Ovary (tissue), 9 donors: ENCODE data around the gene CACNA1A. TPM values are rescaled to one million over a fixed set of nuclear protein-coding genes. Genes with fewer than 3 reads are reported as not detected.

Source experiments
- DNase-seq, 5 donors: peaks; one replicate each; pipeline ENCODE4 v3.0.0-alpha.2; 2019 to 2020
- H3K27ac ChIP-seq, 2 donors: fragments of 200-600 bp; one replicate each; pipeline versions ENCODE4 v1.5.1 to v1.8.0; 2019 to 2022
- H3K27me3 ChIP-seq: fragments of 200-600 bp; one replicate; pipeline ENCODE4 v1.8.0; 2022
- H3K36me3 ChIP-seq: fragments of 200-600 bp; sonication (generic); one replicate; pipeline ENCODE4 v1.5.1; 2019
- H3K4me1 ChIP-seq: one replicate; pipeline ENCODE4 v1.8.1; 2013; ENCODE audit warnings: mild to moderate bottlenecking, moderate library complexity; ENCODE audit not compliant: insufficient read depth
- H3K4me3 ChIP-seq: fragments of 200-600 bp; sonication (generic); one replicate; pipeline ENCODE4 v1.5.1; 2017
- H3K9me3 ChIP-seq, 2 donors: fragments of 200-600 bp in 1 of 2; sonication (generic) in 1 of 2; one replicate each; pipeline versions ENCODE4 v1.5.1 to v1.8.1; 2013 to 2019; ENCODE audit warnings: mild to moderate bottlenecking in 1 of 2, moderate library complexity in 1 of 2
- EP300 ChIP-seq: sonication (generic); formaldehyde crosslinking; IDR thresholded peaks from one replicate; pipeline ENCODE4 v1.6.1; 2017; ENCODE audit warnings: antibody characterized with exemption
- POLR2A ChIP-seq: fragments of 450-650 bp; IDR thresholded peaks from one replicate; pipeline ENCODE4 v1.6.1; 2017; ENCODE audit warnings: antibody characterized with exemption, mild to moderate bottlenecking, moderate library complexity
- WGBS, 3 donors: extraction: QIAGEN DNeasy Blood & Tissue Kit in 1 of 3; methylation state at CpG; one replicate each; pipeline versions ENCODE4 v1.1.5 to v1.1.7; 2013 to 2017; 5-methylcytosine and 5-hydroxymethylcytosine counted together
- intact Hi-C, 4 donors: fragments of 100-400 bp; cut with DNase I; formaldehyde crosslinking; loops; one replicate each; pipeline versions ENCODE4 v1.11.0 to v1.15.1; 2022 to 2023
- polyA plus RNA-seq, 2 donors: library from polyadenylated mRNA; stranded (reverse); fragments of 200-250 nt in 1 of 2; fragments of 350-450 nt in 1 of 2; fragmentation: Illumina TruSeq in 1 of 2; extraction: RNeasy Lipid Tissue Mini Kit (QIAGEN cat#74804) in 1 of 2; gene quantifications; one replicate each; pipeline ENCODE4 v1.2.3, GENCODE V29; 2013 to 2014
- total RNA-seq, 7 donors: library from RNA; depleted of rRNA in 2 of 7; stranded (reverse); fragments of >200 nt in 2 of 7; fragmentation: NEBNext Ultra II Directional in 3 of 7; extraction: Animal tissue kit (Norgen Biotek cat#: 25700) in 3 of 7; gene quantifications; one replicate each; pipeline versions ENCODE4 v1.1.0 to v1.2.4, GENCODE V29; 2016 to 2023
- TF ChIP-seq, protein P1 (sequence below), 3 donors: fragments of 450-650 bp in 2 of 3; fragments of 200-600 bp in 1 of 3; IDR thresholded peaks; one replicate each; pipeline versions ENCODE4 v1.5.1 to v1.8.0; 2016 to 2022; ENCODE audit warnings: antibody characterized with exemption in 3 of 3, mild to moderate bottlenecking in 1 of 3
- donor health status: DM: no; HTN: no; CAD: no; lungs with moderate emphysema.
- donor health status: DM: no; HTN: no; CAD: no.
- donor health status: Bipolar disorder and iron deficiency.
- donor health status: DM: yes; HTN: yes; CAD: no.
- donor health status: DM: no; HTN: no; CAD: no.
- donor health status: DM: yes; HTN: yes; CAD: no.

Gene CACNA1A
- total and polyA plus RNA-seq, 9 donors = 0.60 to 3.3 (median 1.6) TPM

DNA sequence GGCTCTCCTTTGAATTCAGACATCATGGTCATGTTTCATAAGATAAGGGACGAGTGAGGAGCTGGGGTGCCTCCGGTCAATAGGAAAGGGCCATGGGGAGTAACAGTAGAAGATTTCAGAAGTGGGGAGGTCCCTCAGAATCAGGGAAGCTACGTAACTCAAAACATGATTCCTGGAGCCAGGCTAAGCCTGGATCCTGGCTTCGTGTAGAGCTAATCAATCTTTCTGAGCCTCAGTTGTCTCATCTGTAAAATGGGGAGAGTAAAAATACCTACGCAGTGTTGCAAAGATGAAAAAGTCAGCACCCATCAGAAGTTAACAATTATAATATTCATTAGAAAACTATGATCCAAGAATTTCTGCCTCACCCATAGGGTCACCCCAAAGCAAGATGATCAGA is 106.5 kb downstream of the CACNA1A start:
- H3K27ac ChIP-seq = no peak overlapping the region
- no peaks in the 10 kb centered on the region for H3K27me3 ChIP-seq
- WGBS, 3 donors = 61 to 73% (median 64%) methylated on average over 5 of the region's 5 CpGs
- no peaks in the 10 kb centered on the region for H3K4me1 ChIP-seq
- H3K36me3 ChIP-seq = no peaks in the 10 kb centered on the region
- no peaks in the 10 kb centered on the region for H3K9me3 ChIP-seq
- no peak for DNase-seq
- TF ChIP-seq, protein P1, sequence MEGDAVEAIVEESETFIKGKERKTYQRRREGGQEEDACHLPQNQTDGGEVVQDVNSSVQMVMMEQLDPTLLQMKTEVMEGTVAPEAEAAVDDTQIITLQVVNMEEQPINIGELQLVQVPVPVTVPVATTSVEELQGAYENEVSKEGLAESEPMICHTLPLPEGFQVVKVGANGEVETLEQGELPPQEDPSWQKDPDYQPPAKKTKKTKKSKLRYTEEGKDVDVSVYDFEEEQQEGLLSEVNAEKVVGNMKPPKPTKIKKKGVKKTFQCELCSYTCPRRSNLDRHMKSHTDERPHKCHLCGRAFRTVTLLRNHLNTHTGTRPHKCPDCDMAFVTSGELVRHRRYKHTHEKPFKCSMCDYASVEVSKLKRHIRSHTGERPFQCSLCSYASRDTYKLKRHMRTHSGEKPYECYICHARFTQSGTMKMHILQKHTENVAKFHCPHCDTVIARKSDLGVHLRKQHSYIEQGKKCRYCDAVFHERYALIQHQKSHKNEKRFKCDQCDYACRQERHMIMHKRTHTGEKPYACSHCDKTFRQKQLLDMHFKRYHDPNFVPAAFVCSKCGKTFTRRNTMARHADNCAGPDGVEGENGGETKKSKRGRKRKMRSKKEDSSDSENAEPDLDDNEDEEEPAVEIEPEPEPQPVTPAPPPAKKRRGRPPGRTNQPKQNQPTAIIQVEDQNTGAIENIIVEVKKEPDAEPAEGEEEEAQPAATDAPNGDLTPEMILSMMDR (IDR thresholded peaks at IDR 0.05) = no peak
- TF ChIP-seq POLR2A (no peak), EP300 (no peak)
- no peak overlapping the region for H3K4me3 ChIP-seq
- intact Hi-C loops = no loop called here

DNA sequence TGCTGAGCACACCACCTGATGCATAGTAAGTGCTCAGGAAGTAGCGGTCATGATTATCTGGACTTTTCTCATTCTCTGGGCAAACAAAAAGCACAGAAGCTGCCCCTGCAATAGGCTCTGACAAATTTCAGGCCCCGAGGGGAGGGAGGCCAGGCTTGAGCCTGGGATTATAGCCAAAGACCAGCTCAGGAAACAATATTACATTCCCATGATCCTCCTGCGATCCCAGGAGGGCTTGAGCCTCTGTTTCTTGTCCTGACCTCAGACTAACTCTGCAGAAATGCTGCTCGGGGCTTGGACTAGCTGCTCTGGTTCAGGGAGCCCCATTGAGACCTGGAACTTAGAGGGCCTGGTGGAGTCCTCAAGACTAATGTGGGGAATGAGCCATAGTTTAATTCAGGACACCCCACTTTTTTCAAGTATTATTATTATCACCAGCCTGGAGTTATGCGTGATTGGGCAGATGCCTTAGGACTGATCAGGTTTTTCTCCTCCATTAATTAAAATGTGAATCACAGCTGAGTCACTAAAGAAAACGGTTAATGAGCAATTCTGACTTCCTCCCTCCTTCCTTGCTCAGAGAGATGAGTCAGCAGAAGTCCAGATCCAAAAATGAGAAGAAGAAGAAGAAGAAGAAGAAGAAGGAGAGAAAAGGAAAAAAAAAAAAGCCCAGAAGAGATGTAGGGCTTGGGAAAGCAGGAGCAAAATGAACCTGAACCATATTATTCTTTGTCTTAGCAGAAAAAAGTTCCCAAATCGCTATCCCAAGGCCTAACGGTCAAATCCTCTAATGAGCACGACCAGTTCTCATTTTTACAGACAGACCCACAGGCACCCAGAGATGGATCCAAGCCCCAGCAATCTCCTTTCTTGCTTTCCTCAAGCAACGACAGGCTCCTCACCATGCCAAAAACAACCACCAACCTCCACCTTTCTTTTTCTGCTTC is 107.2 kb downstream of the CACNA1A start:
- Histone ChIP-seq H3K36me3 (no peaks in the 10 kb centered on the region), H3K27me3 (no peaks in the 10 kb centered on the region), H3K9me3 (no peaks in the 10 kb centered on the region), H3K4me1 (no peaks in the 10 kb centered on the region), H3K27ac (no peak overlapping the region), H3K4me3 (no peak overlapping the region)
- no peak for DNase-seq
- intact Hi-C loops = no loop called here
- WGBS, 3 donors = 53 to 60% (median 54%) methylated on average over 10 of the region's 10 CpGs
- TF ChIP-seq, protein P1 (IDR thresholded peaks at IDR 0.05) = no peak
- TF ChIP-seq EP300 (no peak), POLR2A (no peak)

DNA sequence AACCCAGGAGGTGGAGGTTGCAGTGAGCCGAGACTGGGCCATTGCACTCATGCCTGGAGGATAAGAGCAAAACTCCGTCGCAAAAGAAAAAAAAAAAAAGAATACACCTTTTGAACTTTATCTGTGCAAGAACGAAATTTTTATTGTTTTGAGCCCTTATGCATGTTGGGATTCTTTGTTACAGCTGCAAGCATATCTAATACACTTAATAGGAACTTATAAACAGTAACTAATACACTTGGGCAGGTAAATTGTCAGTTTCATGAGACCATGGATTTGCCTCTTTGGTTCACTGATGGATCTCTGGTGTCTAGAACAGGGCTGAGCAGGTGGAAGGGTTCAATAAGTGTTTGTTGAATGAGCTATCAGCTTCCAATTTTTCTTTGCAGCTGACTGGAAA is 108.1 kb downstream of the CACNA1A start:
- H3K9me3 ChIP-seq = no peaks in the 10 kb centered on the region
- no peak for DNase-seq
- no peaks in the 10 kb centered on the region for H3K4me1 ChIP-seq
- intact Hi-C loops = no loop called here
- H3K27me3 ChIP-seq = no peaks in the 10 kb centered on the region
- H3K27ac ChIP-seq = no peak overlapping the region
- 80 to 90% (median 82%) methylated on average over 4 of the region's 4 CpGs for WGBS, 3 donors
- no peak for TF ChIP-seq POLR2A
- TF ChIP-seq, protein P1 (IDR thresholded peaks at IDR 0.05) = no peak
- no peak for TF ChIP-seq EP300
- no peaks in the 10 kb centered on the region for H3K36me3 ChIP-seq
- H3K4me3 ChIP-seq = no peak overlapping the region

DNA sequence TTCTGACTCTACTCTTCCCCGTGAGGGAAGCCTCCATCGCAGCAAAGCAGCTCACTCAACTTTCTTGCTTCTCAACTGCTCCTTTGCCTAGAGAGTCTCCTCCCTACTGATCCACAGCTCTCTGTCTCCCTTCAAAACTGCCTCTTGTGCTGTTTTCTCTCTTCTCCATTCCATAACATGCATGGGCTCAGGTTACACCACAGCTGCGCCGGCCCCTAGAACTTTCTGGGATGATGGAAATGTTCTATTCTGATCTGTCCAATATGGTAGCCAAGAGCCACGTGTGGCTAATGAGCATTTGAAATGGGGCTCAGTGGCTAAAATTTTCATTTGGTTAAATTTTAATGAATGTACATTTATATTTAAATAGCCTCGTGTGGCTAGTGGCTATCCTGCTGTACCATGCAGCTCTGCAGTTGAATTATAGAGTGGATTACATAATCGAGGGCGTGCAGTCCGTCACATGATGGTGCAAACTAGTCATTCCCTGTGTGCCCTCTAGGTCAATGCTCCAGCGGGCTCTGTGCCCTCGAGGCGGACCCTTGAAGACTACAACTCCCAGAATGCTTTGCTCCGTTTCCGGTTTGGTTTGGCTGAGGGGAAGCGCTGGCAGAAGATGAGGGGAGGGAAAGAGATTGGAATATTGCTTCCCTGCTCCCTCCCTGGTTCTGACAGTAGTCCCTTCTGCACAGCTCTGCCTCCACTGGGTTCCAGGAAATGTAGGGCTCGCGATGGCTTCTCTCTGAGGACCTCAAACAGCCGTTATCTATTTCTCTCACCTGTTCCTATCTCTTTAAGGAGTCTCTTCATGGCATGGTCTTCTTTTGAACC is 109.8 kb downstream of the CACNA1A start:
- H3K27me3 ChIP-seq = no peaks in the 10 kb centered on the region
- H3K4me3 ChIP-seq = no peak overlapping the region
- 21 to 27% (median 22%) methylated on average over 18 of the region's 18 CpGs for WGBS, 3 donors
- no peak overlapping the region for H3K27ac ChIP-seq
- TF ChIP-seq POLR2A = no peak
- intact Hi-C loops = no loop called here
- no peaks in the 10 kb centered on the region for H3K9me3 ChIP-seq
- DNase-seq = peak in 1 of 5 donors; percentile 15
- no peaks in the 10 kb centered on the region for H3K36me3 ChIP-seq
- H3K4me1 ChIP-seq = no peaks in the 10 kb centered on the region
